SH-SY5Y (cell line): Measurements from ENCODE around the gene DNAI2.

Experiments used
- GATA2 ChIP-seq: IDR thresholded peaks from 2 replicates; pipeline ENCODE4 v1.6.1; 2011; ENCODE audit warnings: mild to moderate bottlenecking, low read depth, low read length
- GATA3 ChIP-seq: IDR thresholded peaks from 2 replicates; pipeline ENCODE4 v1.6.1; 2011; ENCODE audit warnings: low read depth, mild to moderate bottlenecking, low read length, moderate library complexity

DNA sequence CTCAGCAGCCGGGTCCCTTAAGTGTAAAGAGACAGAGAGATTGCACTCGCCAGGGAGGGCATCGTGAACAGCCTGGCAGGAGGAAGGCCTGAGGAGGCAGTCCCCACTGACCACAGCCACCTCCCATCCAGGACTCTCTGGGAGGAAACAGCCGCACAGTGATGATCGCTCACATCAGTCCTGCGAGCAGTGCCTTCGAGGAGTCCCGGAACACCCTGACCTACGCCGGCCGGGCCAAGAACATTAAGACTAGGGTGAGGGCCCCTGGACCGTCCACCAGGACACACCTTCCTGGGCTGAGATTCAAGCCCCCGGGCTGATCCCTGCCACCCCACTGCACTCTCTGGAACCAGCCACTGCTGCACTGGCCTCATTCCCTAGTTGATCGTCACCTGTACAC lies 73.6 kb downstream of the DNAI2 start:
- TF ChIP-seq GATA2 (no peak), GATA3 (no peak)
